Coronary artery (tissue), 2 donors: ENCODE data around the gene SLFN12.
"Not testable (repeated sequence)": the region's sequence is repeated elsewhere in the genome, so short reads cannot be mapped to it uniquely, and the experiment has no call there.

Source experiments
- DNase-seq: peaks from one replicate; pipeline ENCODE4 v3.0.0-alpha.2; 2017; ENCODE audit warnings: low spot score
- H3K27ac ChIP-seq, 2 donors: fragments of 200-600 bp; sonication (generic); one replicate each; pipeline ENCODE4 v1.5.1; 2016 to 2019
- H3K4me3 ChIP-seq: fragments of 200-600 bp; sonication (generic); 2 replicates; pipeline ENCODE4 v1.5.1; 2016; ENCODE audit warnings: mild to moderate bottlenecking, moderate library complexity
- CTCF ChIP-seq: fragments of 200-600 bp; sonication (generic); IDR thresholded peaks from one replicate; pipeline ENCODE4 v1.5.1; 2019; ENCODE audit warnings: antibody characterized with exemption

SLFN12 gene

GRCh38 chr17:35432176-35433074 is at the start of gene SLFN12:
Gene SLFN12, minus strand, starts transcription at chr17:35432500. Its CDS starts 9,472 bp downstream, at chr17:35423028.
- DNase-seq, result no peak
- H3K4me3 ChIP-seq, result peak within 1 kb of the TSS; percentile 88
- TF ChIP-seq CTCF, result no peak
- peak within 1 kb of the TSS; percentile 57 to 93 for H3K27ac ChIP-seq

- no peak for DNase-seq
- no peak for TF ChIP-seq CTCF
- no peak overlapping the region for H3K4me3 ChIP-seq
- no peak overlapping the region for H3K27ac ChIP-seq
These were observed 47.0 kb upstream of the SLFN12 start for GRCh38 chr17:35479271-35479670.

GRCh38 chr17:35477248-35477647 is 44.9 kb upstream of the SLFN12 start:
- Histone ChIP-seq H3K27ac (no peak overlapping the region), H3K4me3 (no peak overlapping the region)
- no peak for DNase-seq
- no peak for TF ChIP-seq CTCF

GRCh38 chr17:35476283-35476820 is 44.1 kb upstream of the SLFN12 start:
- Histone ChIP-seq H3K4me3 (no peak overlapping the region), H3K27ac (no peak overlapping the region)
- TF ChIP-seq CTCF, result no peak
- no peak for DNase-seq

- no peak for DNase-seq
- Histone ChIP-seq H3K4me3 (no peak overlapping the region), H3K27ac (no peak overlapping the region)
- TF ChIP-seq CTCF, result no peak
These were observed 36.2 kb upstream of the SLFN12 start for GRCh38 chr17:35468475-35468874.

- no peak overlapping the region for H3K27ac ChIP-seq
- no peak overlapping the region for H3K4me3 ChIP-seq
- no peak for TF ChIP-seq CTCF
- DNase-seq, result no peak
These were observed 35.5 kb upstream of the SLFN12 start for GRCh38 chr17:35467824-35468223.

- no peak for DNase-seq
- peak overlapping the region; percentile 57 for H3K4me3 ChIP-seq
- TF ChIP-seq CTCF, result no peak
- H3K27ac ChIP-seq, result no peak overlapping the region
These were observed 28.1 kb upstream of the SLFN12 start for GRCh38 chr17:35460354-35460851.

- not testable (repeated sequence) for H3K4me3 ChIP-seq, DNase-seq, H3K27ac ChIP-seq
These were observed 21.7 kb upstream of the SLFN12 start for GRCh38 chr17:35454035-35454434.
